HG03565 (cell line): ENCODE results near the gene WAC.
"Not testable (repeated sequence)": the region's sequence is repeated elsewhere in the genome, so short reads cannot be mapped to it uniquely, and the experiment has no call there.

Experiments used
- ATAC-seq: cut with Tn5 transposase; IDR thresholded peaks from one replicate; pipeline ENCODE4 v1.9.1; 2021; ENCODE audit warnings: mild to moderate bottlenecking, moderate library complexity; ENCODE audit not compliant: unreplicated experiment

Gene WAC

GRCh38 chr10:28604567-28605536, 71.9 kb downstream of the WAC start:
- ATAC-seq = no peak

- no peak for ATAC-seq
Observed at GRCh38 chr10:28606568-28606967, 73.7 kb downstream of the WAC start.

GRCh38 chr10:28609636-28610035, 76.7 kb downstream of the WAC start:
- not testable (repeated sequence) for ATAC-seq

GRCh38 chr10:28612877-28613276, 80.0 kb downstream of the WAC start:
- ATAC-seq = no peak

GRCh38 chr10:28616514-28616913, 83.6 kb downstream of the WAC start:
- no peak for ATAC-seq

GRCh38 chr10:28619455-28619854, 86.5 kb downstream of the WAC start:
- ATAC-seq = no peak

- ATAC-seq = no peak
Observed at GRCh38 chr10:28620251-28620650, 87.3 kb downstream of the WAC start.

- no peak for ATAC-seq
Observed at GRCh38 chr10:28623483-28623882, 90.6 kb downstream of the WAC start.

GRCh38 chr10:28624351-28624750, 91.4 kb downstream of the WAC start:
- ATAC-seq = no peak

GRCh38 chr10:28627102-28627501, 94.2 kb downstream of the WAC start:
- ATAC-seq = no peak

GRCh38 chr10:28628184-28628893, 95.4 kb downstream of the WAC start:
- ATAC-seq = peak; percentile 82

GRCh38 chr10:28631896-28632583, 99.1 kb downstream of the WAC start:
- ATAC-seq = no peak

GRCh38 chr10:28632584-28632945, 99.6 kb downstream of the WAC start:
- ATAC-seq = no peak

- ATAC-seq = no peak
Observed at GRCh38 chr10:28633750-28634149, 100.8 kb downstream of the WAC start.

- no peak for ATAC-seq
Observed at GRCh38 chr10:28637346-28637745, 104.4 kb downstream of the WAC start.

GRCh38 chr10:28638392-28638791, 105.5 kb downstream of the WAC start:
- no peak for ATAC-seq

- ATAC-seq = no peak
Observed at GRCh38 chr10:28640551-28640950, 107.6 kb downstream of the WAC start.

GRCh38 chr10:28644647-28645046, 111.7 kb downstream of the WAC start:
- no peak for ATAC-seq

- no peak for ATAC-seq
Observed at GRCh38 chr10:28652106-28652505, 119.2 kb downstream of the WAC start.

- no peak for ATAC-seq
Observed at GRCh38 chr10:28652703-28653102, 119.8 kb downstream of the WAC start.

- not testable (repeated sequence) for ATAC-seq
Observed at GRCh38 chr10:28658824-28659223, 125.9 kb downstream of the WAC start.
